ENCODE results near the gene SAMD11. TPM values are rescaled to one million over a fixed set of nuclear protein-coding genes. Genes with fewer than 3 reads are reported as not detected.
"Not testable (repeated sequence)": the region's sequence is repeated elsewhere in the genome, so short reads cannot be mapped to it uniquely, and the experiment has no call there.

Gene SAMD11
- total RNA-seq, 1 donor, result not detected

DNA sequence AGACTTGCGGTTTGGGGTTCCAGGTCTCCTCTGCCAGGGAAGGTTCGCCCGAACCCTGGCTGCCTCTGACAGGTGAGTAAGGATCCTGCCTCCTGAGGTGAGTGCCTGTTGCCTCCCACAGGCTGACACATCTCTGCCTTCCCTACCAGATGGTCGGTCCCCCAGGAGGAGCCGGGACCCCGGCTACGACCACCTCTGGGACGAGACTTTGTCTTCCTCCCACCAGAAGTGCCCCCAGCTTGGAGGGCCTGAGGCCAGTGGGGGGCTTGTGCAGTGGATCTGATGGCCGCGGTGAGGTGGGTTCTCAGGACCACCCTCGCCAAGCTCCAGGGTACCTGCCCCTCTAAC is 50.5 kb downstream of the SAMD11 start:
- Histone ChIP-seq H3K4me1 (ENCODE audit: insufficient read depth, low read length) (peaks cover 7% of the 10 kb centered on the region), H3K9me3 (ENCODE audit: low read depth, low read length) (no peaks in the 10 kb centered on the region), H3K4me3 (ENCODE audit: low read length) (no peak overlapping the region), H3K27me3 (ENCODE audit: insufficient read depth, low read length) (peaks cover 6% of the 10 kb centered on the region)

DNA sequence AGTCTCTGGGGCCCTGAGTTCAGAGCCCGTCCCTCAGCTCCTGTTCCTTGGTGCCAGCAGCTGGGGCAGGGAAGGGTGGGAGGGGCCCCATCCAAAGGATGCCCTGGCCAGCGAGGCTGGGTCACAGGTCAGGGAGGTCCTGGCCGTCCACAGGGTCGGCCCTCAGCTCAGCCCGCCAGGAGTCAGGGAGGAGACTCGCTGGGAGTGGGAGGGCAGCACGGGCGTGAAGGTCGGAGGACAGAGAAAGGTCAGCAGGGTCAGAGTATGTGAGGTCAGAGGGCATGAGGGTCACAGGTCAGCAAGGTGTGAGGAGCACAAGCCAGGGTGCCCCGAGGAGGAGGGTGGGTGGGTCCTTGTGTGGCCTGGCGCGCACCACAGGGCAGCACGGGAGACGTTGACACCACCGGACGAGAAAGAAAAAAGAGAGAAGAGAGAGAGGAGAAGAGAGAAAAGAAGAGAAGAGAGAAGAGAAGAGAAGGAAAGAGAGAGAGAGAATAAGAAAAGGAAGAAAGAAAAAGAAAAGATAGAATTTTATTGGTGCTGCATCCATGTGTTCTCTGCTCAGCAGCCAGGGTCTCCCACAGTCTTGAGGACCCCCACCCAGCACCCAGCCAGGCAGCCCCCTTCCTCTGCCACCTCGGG is 51.1 kb downstream of the SAMD11 start:
- Histone ChIP-seq H3K9me3 (ENCODE audit: low read depth, low read length) (no peaks in the 10 kb centered on the region), H3K4me1 (ENCODE audit: insufficient read depth, low read length) (peaks cover 7% of the 10 kb centered on the region), H3K27me3 (ENCODE audit: insufficient read depth, low read length) (peaks cover 3% of the 10 kb centered on the region), H3K4me3 (ENCODE audit: low read length) (no peak overlapping the region)

DNA sequence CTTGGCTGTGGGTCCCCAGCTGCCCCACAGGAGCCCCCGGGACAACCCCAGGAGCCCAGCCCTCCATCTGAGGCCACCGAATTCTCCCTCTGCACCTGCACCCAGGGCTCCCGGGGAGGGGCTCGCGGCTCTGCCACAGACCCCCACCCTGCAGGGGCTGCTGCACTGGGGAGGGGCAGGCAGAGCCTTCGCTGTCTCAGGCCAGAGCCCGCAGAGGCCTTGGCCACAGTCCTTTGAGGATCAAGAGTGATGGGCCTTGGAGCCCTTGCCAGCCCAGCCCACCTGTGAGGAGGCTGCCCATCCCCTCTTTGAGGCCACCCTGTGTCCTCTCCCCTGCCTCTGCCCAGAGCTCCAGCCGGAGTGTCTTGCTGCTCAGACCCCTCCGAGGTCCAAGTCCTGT is 51.6 kb downstream of the SAMD11 start:
- H3K27me3 ChIP-seq (ENCODE audit: insufficient read depth, low read length), result peaks cover 3% of the 10 kb centered on the region
- peaks cover 7% of the 10 kb centered on the region for H3K4me1 ChIP-seq (ENCODE audit: insufficient read depth, low read length)
- no peaks in the 10 kb centered on the region for H3K9me3 ChIP-seq (ENCODE audit: low read depth, low read length)
- H3K4me3 ChIP-seq (ENCODE audit: low read length), result no peak overlapping the region

DNA sequence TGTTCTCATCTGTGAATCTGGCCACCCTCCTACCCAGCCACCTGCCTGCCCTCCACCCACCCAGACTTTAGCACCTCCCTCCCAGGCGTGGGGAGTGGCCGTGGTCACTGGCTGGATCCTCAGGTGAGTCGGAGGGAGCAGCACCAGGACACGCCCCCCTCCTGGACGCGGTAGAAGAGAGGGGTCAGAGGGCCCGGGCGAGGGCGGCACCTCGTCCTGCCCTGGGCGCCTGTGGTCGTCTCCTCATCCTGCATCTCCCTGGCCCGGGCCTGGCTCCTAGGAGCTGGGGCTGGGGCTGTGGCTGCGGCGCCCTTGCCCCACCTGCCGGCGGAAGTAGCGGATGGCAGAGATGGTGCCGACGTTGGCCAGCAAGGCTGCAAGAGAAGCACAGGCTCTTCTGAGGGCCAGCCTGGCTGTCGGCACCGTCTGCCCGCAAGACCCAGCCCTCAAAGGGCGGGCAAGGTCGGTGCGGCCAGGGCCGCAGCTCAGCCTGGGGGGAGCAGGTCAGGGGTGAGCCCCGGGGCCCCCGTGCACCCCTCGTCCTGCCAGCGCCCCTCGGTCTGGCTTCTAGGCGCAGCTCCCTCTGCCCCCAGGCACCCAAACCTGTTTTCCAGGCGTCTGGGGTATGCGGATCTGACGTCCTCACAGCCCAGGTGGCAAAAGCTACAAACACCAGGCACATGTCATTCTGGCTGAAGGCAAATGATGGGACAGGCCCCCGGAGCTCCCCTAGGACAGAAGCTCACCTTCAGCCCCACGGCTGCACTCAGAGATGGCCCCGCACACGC is 52.4 kb downstream of the SAMD11 start:
- Histone ChIP-seq H3K9me3 (ENCODE audit: low read depth, low read length) (no peaks in the 10 kb centered on the region), H3K27me3 (ENCODE audit: insufficient read depth, low read length) (peaks cover 3% of the 10 kb centered on the region), H3K4me3 (ENCODE audit: low read length) (no peak overlapping the region), H3K4me1 (ENCODE audit: insufficient read depth, low read length) (peaks cover 7% of the 10 kb centered on the region)

DNA sequence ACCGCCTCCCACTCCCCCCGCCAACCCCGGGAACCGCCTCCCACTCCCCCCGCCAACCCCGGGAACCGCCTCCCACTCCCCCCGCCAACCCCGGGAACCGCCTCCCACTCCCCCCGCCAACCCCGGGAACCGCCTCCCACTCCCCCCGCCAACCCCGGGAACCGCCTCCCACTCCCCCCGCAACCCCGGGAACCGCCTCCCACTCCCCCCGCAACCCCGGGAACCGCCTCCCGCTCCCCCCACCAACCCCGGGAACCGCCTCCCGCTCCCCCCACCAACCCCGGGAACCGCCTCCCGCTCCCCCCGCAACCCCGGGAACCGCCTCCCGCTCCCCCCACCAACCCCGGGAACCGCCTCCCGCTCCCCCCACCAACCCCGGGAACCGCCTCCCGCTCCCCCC is 53.1 kb downstream of the SAMD11 start:
- H3K27me3 ChIP-seq (ENCODE audit: insufficient read depth, low read length); H3K9me3 ChIP-seq (ENCODE audit: low read depth, low read length); H3K4me1 ChIP-seq (ENCODE audit: insufficient read depth, low read length); H3K4me3 ChIP-seq (ENCODE audit: low read length): not testable (repeated sequence)

DNA sequence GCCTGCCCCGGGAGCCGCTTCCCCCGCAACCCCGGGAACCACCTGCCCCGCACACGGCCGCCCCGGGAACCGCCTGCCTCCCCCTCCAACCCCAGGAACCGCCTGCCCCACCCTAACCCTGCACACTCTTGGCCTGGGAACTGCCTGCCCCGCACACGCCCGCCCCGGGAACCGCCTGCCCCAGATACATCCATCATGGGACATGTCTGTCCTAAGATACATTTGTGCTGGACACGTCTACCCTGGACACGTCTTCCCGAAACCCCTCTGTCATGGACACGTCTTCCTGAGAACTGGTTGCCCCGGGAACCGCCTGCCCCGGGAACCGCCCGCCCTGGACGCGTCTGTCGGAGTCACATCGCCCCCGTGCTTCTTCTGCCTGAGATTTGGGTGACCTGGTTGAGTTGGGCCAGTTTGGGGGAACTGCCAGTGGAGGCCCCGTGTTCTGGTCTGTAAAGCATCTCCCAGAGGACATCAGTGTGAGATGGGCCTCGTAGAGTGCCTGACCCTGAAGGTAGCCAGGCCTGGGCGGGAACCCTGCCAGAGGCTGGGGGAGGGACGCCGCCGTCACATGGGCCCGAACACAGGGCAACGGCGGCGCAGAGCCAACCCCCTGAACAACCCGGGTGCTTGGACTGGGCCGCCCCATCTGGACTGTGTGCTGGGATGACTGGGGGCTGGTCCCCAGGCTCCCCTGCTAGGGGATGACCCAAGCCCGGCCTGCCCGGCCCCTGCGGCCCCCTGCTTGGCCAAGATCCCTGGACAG is 54.5 kb downstream of the SAMD11 start:
- H3K9me3 ChIP-seq (ENCODE audit: low read depth, low read length), result no peaks in the 10 kb centered on the region
- H3K27me3 ChIP-seq (ENCODE audit: insufficient read depth, low read length), result no peaks in the 10 kb centered on the region
- no peak overlapping the region for H3K4me3 ChIP-seq (ENCODE audit: low read length)
- H3K4me1 ChIP-seq (ENCODE audit: insufficient read depth, low read length), result peaks cover 7% of the 10 kb centered on the region

DNA sequence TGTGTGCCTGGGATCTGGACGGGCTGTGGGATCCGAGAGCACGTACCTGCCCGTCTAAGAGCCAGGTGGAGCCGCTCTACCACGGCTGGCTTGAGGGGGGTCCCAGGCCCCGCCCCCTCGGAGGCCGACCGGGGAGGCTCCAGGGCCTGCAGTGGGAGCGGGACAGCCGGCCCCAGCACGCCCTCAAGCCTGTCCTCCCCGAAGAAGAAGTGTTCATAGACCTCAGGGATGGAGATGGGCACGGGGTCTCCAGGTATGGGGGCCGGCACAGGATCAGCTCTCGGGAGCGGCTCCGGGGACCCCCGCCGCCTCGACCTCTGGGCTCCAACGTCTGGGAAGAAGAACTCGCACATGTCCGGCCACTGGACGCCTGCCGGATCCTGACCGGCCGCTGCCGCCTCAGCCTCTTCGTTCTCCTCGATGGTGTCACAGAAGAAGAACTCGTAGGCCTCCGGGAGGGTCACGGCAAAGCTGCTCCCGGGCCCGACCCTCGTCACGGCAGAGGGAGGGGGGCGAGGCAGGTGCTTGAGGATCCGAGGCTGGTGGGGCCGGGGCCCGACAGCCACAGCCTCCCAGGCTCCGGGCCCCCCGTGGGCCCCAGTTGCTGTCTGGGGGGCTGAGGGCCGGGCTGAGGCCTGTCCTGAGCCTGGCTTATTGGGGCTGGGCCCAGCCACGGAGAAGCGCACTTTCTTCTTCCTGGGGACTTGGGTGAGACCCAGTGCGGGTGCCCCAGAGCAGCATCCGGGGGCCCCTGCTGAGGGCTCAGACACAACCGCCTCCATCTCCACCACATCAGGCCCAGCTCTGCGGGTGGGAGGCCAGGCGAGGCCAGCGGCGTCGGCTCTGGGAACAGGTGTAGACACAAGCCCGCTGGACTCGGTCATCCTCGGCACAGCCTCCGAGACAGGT is 55.4 kb downstream of the SAMD11 start:
- no peaks in the 10 kb centered on the region for H3K9me3 ChIP-seq (ENCODE audit: low read depth, low read length)
- H3K4me3 ChIP-seq (ENCODE audit: low read length), result no peak overlapping the region
- H3K27me3 ChIP-seq (ENCODE audit: insufficient read depth, low read length), result no peaks in the 10 kb centered on the region
- H3K4me1 ChIP-seq (ENCODE audit: insufficient read depth, low read length), result peaks cover 7% of the 10 kb centered on the region

DNA sequence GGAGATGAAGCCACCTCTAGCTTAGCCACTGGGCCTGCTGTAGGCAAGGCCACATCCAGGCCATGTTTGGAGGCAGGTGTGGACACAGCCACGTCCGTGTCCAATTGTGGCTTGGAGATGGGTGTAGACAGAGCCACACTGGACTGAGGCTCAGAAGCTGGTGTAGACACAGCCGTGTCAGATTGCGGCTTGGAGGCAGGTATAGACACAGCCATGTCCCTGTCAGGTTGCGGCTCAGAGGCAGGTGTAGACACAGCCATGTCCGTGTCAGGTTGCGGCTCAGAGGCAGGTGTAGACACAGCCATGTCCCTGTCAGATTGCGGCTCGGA is 56.0 kb downstream of the SAMD11 start:
- Histone ChIP-seq H3K27me3 (ENCODE audit: insufficient read depth, low read length) (no peaks in the 10 kb centered on the region), H3K4me1 (ENCODE audit: insufficient read depth, low read length) (peaks cover 7% of the 10 kb centered on the region), H3K9me3 (ENCODE audit: low read depth, low read length) (no peaks in the 10 kb centered on the region), H3K4me3 (ENCODE audit: low read length) (no peak overlapping the region)

DNA sequence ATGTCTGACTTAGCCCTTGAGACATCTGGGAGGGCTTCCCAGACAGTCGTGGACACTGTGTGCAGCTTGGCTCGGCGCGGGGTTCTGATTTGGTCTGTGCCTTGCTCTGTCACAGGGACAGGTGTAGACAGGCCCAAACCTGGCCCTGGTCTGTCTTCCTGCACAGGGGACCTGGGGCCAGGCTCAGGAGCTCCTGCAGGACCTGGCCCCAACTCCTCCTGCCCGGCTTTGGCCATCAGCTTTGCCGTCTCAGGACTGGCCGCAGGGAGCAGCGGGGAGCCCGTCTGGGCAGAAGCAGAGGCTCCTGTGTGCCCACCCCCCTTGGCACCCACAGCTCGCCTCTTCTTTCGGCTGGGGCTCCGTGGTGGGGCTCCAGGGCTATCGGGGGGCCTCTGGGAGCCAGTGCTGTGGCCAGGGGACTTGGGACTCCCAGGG is 56.4 kb downstream of the SAMD11 start:
- Histone ChIP-seq H3K4me3 (ENCODE audit: low read length) (no peak overlapping the region), H3K9me3 (ENCODE audit: low read depth, low read length) (no peaks in the 10 kb centered on the region), H3K4me1 (ENCODE audit: insufficient read depth, low read length) (peaks cover 7% of the 10 kb centered on the region), H3K27me3 (ENCODE audit: insufficient read depth, low read length) (no peaks in the 10 kb centered on the region)

DNA sequence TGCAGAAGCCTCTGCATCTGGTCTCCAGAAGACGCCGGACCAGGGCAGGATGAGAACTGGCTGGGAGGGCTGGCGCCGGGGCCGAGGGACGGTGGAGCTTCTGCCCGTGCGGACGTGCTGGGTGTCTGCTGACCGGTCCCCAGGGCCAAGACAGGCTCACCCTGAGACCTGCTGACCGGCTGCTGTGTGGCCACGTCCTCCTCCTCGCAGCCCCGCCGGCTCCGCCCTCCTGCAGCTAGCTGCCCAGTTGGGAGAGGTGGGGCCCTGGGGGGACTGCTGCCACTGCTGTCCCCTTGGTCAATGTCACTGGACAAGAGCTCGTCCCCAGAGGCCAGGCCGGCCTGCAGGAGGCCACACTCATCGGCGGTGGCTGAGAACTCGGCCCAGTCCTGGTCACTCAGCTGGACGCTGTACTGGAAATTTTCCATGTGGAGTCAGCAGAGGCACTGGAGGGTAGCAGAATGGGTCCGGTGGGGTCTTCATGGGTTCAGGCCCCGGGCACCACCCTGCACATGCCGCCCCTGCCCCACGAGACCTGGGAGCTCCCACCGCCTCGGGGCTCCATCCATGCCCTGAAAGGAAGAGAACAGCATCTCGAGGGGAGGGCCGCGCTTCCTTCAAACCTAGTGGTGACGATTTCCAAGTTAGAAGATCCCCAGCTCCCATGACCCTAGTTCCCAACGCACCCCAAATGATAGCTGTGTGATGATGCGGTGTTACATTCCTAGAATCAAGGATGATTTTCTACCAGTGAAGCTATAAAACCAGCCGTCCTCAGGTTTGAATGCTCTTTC is 57.1 kb downstream of the SAMD11 start:
- Histone ChIP-seq H3K27me3 (ENCODE audit: insufficient read depth, low read length) (no peaks in the 10 kb centered on the region), H3K4me1 (ENCODE audit: insufficient read depth, low read length) (peaks cover 6% of the 10 kb centered on the region)

DNA sequence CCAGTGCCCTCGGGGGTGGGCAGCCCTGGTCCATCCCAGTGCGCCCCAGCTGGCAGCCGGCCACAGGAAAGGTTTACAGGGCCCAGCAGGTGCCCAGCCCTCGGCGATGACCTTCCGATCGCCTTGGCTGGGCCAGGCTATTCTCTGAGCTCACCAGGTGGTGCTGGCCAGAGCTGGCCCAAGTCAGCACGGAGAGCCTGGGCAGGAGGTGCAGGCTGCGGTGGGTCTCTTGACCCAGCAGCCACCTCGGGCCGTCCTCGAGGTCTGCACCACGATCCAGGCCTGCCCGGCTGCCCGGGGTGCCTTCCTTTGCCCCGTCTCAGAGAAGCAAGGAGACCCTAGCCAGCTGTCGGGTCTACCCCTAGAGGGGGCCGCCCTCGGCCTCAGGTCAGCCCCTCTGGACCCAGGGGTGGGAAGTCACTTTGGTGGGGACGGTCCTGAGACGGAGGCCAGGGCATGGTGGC is 57.8 kb downstream of the SAMD11 start:
- H3K4me3 ChIP-seq (ENCODE audit: low read length), result no peak overlapping the region
- no peaks in the 10 kb centered on the region for H3K27me3 ChIP-seq (ENCODE audit: insufficient read depth, low read length)
- no peaks in the 10 kb centered on the region for H3K4me1 ChIP-seq (ENCODE audit: insufficient read depth, low read length)
- H3K9me3 ChIP-seq (ENCODE audit: low read depth, low read length), result no peaks in the 10 kb centered on the region

More for the DNA sequence above, 57.1 kb downstream of the SAMD11 start:
- no peaks in the 10 kb centered on the region for H3K9me3 ChIP-seq (ENCODE audit: low read depth, low read length)
- no peak overlapping the region for H3K4me3 ChIP-seq (ENCODE audit: low read length)

DNA sequence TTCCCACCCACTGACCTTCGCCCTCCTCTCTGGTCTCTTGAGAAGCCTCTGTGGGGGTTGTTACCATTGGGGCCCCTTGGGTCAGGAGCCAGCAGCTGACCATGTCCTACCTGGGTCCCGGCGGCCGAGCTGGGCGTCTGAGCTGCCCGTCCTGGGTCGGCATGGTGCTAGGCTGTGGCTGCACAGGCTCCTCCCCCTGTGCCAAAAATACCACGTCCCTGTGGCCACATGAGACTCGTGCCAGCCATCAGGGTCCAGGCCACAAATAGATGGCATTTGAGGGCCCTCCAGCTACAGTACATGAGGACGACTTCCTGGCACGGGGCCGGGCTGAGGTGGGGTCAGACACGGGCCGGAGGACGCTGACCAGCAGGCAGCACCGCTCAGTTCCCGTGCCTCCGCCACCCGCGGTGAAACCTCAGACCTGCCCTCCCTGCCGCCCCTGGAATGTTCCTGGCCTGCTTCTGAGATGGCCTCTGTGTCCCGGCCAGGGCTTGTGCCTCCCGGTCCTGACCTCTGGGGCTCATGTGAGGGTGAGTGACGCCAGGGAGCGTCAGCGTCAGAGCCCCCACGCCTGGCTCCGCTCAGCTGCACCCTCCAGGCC is 58.3 kb downstream of the SAMD11 start, which contains the start of gene PERM1:
PERM1 (minus strand) TSS at position 139 of the 604 bp plus-strand sequence. CDS start 1,064 bp downstream, outside the sequence.
- Histone ChIP-seq H3K4me3 (ENCODE audit: low read length) (no peak within 1 kb of the TSS), H3K4me1 (ENCODE audit: insufficient read depth, low read length) (no peaks in the 10 kb centered on the region), H3K9me3 (ENCODE audit: low read depth, low read length) (no peaks in the 10 kb centered on the region), H3K27me3 (ENCODE audit: insufficient read depth, low read length) (no peaks in the 10 kb centered on the region)

DNA sequence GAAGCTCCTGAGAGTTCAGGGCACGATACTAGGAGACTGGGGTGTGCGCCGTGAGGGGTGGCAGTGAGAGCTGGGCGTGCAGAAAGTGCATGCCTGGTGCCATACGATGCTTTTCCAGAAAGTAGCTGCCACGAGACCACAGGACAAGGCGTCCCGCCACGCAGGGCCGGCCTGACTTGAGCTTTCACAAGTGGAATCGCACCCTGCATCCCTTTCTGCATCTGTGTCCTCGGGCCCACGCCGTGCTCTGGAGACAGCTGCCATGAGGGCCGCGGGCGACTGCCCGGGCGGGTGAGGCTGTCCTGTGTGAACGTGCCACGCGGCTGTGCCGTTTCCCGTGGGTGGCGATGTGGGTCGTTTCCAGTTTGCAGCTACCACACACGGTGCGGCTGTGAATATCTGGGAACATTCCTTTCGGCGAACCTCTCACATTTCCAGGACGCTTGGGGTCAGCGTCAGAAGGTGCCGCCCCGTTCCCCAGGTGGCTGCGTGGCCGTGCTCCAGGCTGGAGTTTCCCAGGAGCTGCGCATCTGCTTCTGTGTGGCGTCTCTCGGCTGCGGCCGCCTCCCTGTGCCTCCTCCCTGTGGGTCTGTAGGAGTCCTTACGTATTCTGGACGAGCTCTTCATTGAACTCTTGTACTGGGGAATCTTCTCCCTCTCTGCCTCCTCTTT is 59.2 kb downstream of the SAMD11 start:
- Histone ChIP-seq H3K27me3 (ENCODE audit: insufficient read depth, low read length) (no peaks in the 10 kb centered on the region), H3K4me1 (ENCODE audit: insufficient read depth, low read length) (no peaks in the 10 kb centered on the region), H3K4me3 (ENCODE audit: low read length) (no peak overlapping the region), H3K9me3 (ENCODE audit: low read depth, low read length) (no peaks in the 10 kb centered on the region)
